Neuronal stem cell (in vitro differentiated cells): ENCODE measurements around the gene PLPPR2.
"Not testable (repeated sequence)": the region's sequence is repeated elsewhere in the genome, so short reads cannot be mapped to it uniquely, and the experiment has no call there.

Experiments
- DNase-seq: peaks from one replicate; pipeline ENCODE4 v3.0.0-alpha.2; 2013; ENCODE audit warnings: low spot score
- H2AFZ ChIP-seq: one replicate; pipeline ENCODE4 v1.6.1; 2013; ENCODE audit warnings: mild to moderate bottlenecking, low read length, inconsistent platforms
- H2AK5ac ChIP-seq: 2 replicates; pipeline ENCODE4 v1.6.1; 2013; ENCODE audit warnings: low read depth, mild to moderate bottlenecking, inconsistent platforms, low read length, moderate library complexity, mixed read lengths
- H2BK120ac ChIP-seq: 2 replicates; pipeline ENCODE4 v1.6.1; 2013; ENCODE audit warnings: low read depth, mild to moderate bottlenecking, inconsistent platforms, low read length, moderate library complexity, mixed read lengths
- H2BK12ac ChIP-seq: one replicate; pipeline ENCODE4 v1.6.1; 2013; ENCODE audit warnings: low read length, inconsistent platforms
- H2BK15ac ChIP-seq: 2 replicates; pipeline ENCODE4 v1.6.1; 2013; ENCODE audit warnings: mild to moderate bottlenecking, low read length, inconsistent platforms, mixed read lengths
- H2BK5ac ChIP-seq: one replicate; pipeline ENCODE4 v1.6.1; 2013; ENCODE audit warnings: inconsistent platforms, mild to moderate bottlenecking, low read length, moderate library complexity
- H3K14ac ChIP-seq: one replicate; pipeline ENCODE4 v1.6.1; 2013; ENCODE audit warnings: low read length, inconsistent platforms
- H3K18ac ChIP-seq: 2 replicates; pipeline ENCODE4 v1.6.1; 2013; ENCODE audit warnings: low read length, inconsistent platforms
- H3K23ac ChIP-seq: 2 replicates; pipeline ENCODE4 v1.6.1; 2013; ENCODE audit warnings: low read depth, mild to moderate bottlenecking, mixed read lengths, low read length, inconsistent platforms; ENCODE audit not compliant: poor library complexity
- H3K27ac ChIP-seq: replicated peaks from 3 replicates; pipeline ENCODE4 v1.5.1; 2013; ENCODE audit warnings: low read length, inconsistent platforms
- H3K27me3 ChIP-seq, 3 experiments: 2 replicates each; pipeline ENCODE4 v1.6.1; 2013; ENCODE audit warnings: low read length in 3 of 3, mild to moderate bottlenecking in 2 of 3, inconsistent platforms in 1 of 3, low read depth in 1 of 3, mixed read lengths in 1 of 3, moderate library complexity in 1 of 3; ENCODE audit not compliant: control insufficient read depth in 3 of 3, insufficient read depth in 3 of 3
- H3K36me3 ChIP-seq, 2 donors: replicated peaks in 1 of 2; 2 replicates each; pipeline ENCODE4 v1.6.1; 2013; ENCODE audit warnings: low read length in 2 of 2; ENCODE audit not compliant: control insufficient read depth in 2 of 2, insufficient read depth in 2 of 2
- H3K4ac ChIP-seq: 2 replicates; pipeline ENCODE4 v1.6.1; 2013; ENCODE audit warnings: inconsistent platforms, mild to moderate bottlenecking, low read length, moderate library complexity
- H3K4me1 ChIP-seq, 2 donors: 1 replicate in 1 of 2; 2 replicates in 1 of 2; pipeline ENCODE4 v1.6.1; 2013; ENCODE audit warnings: low read length in 2 of 2, low read depth in 1 of 2; ENCODE audit not compliant: control insufficient read depth in 2 of 2, insufficient read depth in 1 of 2
- H3K4me2 ChIP-seq: one replicate; pipeline ENCODE4 v1.6.1; 2013; ENCODE audit warnings: mild to moderate bottlenecking, low read length, inconsistent platforms; ENCODE audit not compliant: insufficient read depth, poor library complexity, severe bottlenecking
- H3K4me3 ChIP-seq, 2 donors: 2 replicates each; pipeline ENCODE4 v1.5.1; 2013; ENCODE audit warnings: low read length in 2 of 2, mild to moderate bottlenecking in 2 of 2, inconsistent platforms in 1 of 2, moderate library complexity in 1 of 2
- H3K79me1 ChIP-seq: one replicate; pipeline ENCODE4 v1.6.1; 2013; ENCODE audit warnings: low read depth, mild to moderate bottlenecking, inconsistent platforms, low read length, moderate library complexity
- H3K9ac ChIP-seq: one replicate; pipeline ENCODE4 v1.6.1; 2013; ENCODE audit warnings: mild to moderate bottlenecking, low read depth, low read length, inconsistent platforms; ENCODE audit not compliant: poor library complexity
- H3K9me3 ChIP-seq, 2 donors: replicated peaks in 1 of 2; 2 replicates each; pipeline versions ENCODE3 to v1.6.1; 2013; ENCODE audit warnings: low read length in 2 of 2, mild to moderate bottlenecking in 2 of 2, inconsistent platforms in 1 of 2, low read depth in 1 of 2, mixed read lengths in 1 of 2, moderate library complexity in 1 of 2; ENCODE audit not compliant: control insufficient read depth in 2 of 2, insufficient read depth in 1 of 2
- H4K8ac ChIP-seq: one replicate; pipeline ENCODE4 v1.6.1; 2013; ENCODE audit warnings: low read depth, mild to moderate bottlenecking, inconsistent platforms, low read length, moderate library complexity
- H4K91ac ChIP-seq: one replicate; pipeline ENCODE4 v1.6.1; 2013; ENCODE audit warnings: low read length, low read depth, mild to moderate bottlenecking, inconsistent platforms; ENCODE audit not compliant: poor library complexity
- WGBS, 2 donors: extraction: QIAGEN DNeasy Blood & Tissue Kit; methylation state at CpG; one replicate each; pipeline ENCODE4 v1.1.7; 2013; ENCODE audit warnings: missing lambda C conversion rate in 2 of 2, mixed read lengths in 1 of 2; ENCODE audit not compliant: insufficient read length in 2 of 2, insufficient replicate concordance in 1 of 2; ENCODE audit errors: extremely low coverage in 2 of 2; 5-methylcytosine and 5-hydroxymethylcytosine counted together

PLPPR2 gene

DNA sequence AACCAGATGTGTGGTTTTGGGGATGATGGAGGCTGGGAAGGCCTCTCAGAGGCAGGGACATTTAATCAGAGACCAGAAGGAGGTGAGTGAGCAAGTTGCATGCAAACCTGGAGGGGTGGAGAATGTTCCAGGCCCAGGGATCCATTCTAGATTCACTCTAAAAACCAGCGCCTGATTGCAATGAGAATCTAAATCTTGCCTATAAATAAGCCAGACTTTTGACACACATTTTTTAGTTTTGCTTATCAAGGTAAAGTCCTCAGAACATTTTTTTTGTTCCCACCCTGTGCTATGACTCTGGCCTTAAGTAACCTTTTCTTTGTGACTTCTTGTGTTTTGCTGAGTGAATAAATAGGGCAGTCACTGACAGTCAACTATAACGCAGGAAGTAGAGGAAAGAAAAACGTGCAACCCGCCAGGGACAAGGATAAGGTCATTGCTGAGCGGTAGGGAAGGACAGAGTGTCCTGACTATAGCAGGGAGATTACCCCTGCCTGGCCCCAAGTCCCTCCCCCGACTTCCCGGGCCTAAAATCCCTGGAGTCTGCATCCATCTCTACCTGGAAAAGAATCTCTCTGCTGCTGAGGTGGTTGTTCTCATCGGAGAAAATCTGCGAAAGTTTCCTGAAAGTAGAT, 49.5 kb downstream of the PLPPR2 start:
- WGBS, 2 donors: no CpG with 5 or more reads among the region's 9 CpGs
- Histone ChIP-seq H2BK15ac (no peak overlapping the region), H3K27ac (no peak overlapping the region), H3K4me1 (peaks cover 2 to 8% of the 10 kb centered on the region in 2 donors), H3K23ac (no peak overlapping the region), H2AFZ (peak overlapping the region; percentile 62), H4K8ac (no peak overlapping the region), H3K4me3 (no peak overlapping the region), H2BK5ac (no peak overlapping the region), H3K14ac (no peak overlapping the region), H2BK120ac (no peak overlapping the region), H3K9ac (no peak overlapping the region), H3K79me1 (no peaks in the 10 kb centered on the region), H2BK12ac (no peak overlapping the region), H4K91ac (no peak overlapping the region), H3K18ac (no peak overlapping the region), H3K4me2 (no peak overlapping the region), H3K9me3 (no peaks in the 10 kb centered on the region), H3K4ac (no peak overlapping the region), H2AK5ac (peak overlapping the region; percentile 13), H3K27me3 (peaks cover 0 to 12% (median 5%) of the 10 kb centered on the region in 3 experiments), H3K36me3 (no peaks in the 10 kb centered on the region)
- no peak for DNase-seq

DNA sequence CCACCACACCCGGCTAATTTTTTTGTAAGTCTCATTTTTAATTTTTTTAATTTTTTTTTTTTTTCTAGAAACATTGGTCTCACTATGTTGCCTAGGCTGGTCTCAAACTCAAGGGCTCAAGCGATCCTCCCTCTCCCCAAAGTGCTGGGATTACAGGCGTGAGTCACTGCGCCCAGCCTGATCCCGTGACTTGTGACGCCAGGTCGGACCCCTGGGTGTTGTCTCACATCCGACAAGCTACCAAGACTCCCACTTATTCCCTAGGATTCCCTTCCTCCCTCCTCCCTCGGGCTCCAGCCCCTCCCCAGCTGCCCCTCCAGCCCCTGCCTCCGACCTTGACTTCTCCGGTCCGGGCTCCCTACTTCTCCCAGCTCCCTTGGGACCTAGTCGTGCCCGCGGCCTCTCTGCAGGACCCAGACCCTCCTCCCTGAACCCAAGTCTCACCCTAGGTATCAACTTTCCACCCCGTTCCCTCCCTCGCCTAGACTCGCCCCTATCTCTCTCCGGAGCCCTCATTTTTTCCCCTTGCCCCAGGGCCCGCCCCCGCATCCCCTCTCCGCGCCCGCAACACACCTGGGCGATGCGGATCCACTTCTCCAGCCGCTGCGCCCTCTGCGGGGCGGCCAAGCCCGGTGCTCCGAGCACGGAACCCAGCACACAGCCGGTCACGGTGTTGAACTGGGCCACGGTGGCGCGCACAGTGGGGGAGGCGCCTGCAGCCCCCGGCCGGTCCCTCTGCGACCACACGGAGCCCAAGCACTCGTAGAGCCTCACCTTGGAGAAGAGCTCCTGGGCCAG, 50.8 kb downstream of the PLPPR2 start:
- WGBS, 2 donors: no CpG with 5 or more reads among the region's 44 CpGs
- H3K4ac ChIP-seq: no peak overlapping the region
- no peaks in the 10 kb centered on the region for H3K36me3 ChIP-seq
- no peak overlapping the region for H3K9ac ChIP-seq
- H3K4me1 ChIP-seq: peaks cover 2 to 8% of the 10 kb centered on the region in 2 donors
- no peak overlapping the region for H2BK5ac ChIP-seq
- H3K18ac ChIP-seq: peak overlapping the region; percentile 67
- no peak overlapping the region for H2BK120ac ChIP-seq
- peak overlapping the region; percentile 19 for H3K4me2 ChIP-seq
- no peaks in the 10 kb centered on the region for H3K9me3 ChIP-seq
- H2BK15ac ChIP-seq: no peak overlapping the region
- no peak overlapping the region for H3K4me3 ChIP-seq
- no peak overlapping the region for H4K91ac ChIP-seq
- H3K23ac ChIP-seq: no peak overlapping the region
- DNase-seq: no peak
- H2AK5ac ChIP-seq: peak overlapping the region; percentile 19
- H3K14ac ChIP-seq: no peak overlapping the region
- no peak overlapping the region for H4K8ac ChIP-seq
- H3K27ac ChIP-seq: no peak overlapping the region
- no peaks in the 10 kb centered on the region for H3K79me1 ChIP-seq
- H3K27me3 ChIP-seq: peaks cover 0 to 12% (median 5%) of the 10 kb centered on the region in 3 experiments
- no peak overlapping the region for H2BK12ac ChIP-seq
- H2AFZ ChIP-seq: peak overlapping the region; percentile 66

DNA sequence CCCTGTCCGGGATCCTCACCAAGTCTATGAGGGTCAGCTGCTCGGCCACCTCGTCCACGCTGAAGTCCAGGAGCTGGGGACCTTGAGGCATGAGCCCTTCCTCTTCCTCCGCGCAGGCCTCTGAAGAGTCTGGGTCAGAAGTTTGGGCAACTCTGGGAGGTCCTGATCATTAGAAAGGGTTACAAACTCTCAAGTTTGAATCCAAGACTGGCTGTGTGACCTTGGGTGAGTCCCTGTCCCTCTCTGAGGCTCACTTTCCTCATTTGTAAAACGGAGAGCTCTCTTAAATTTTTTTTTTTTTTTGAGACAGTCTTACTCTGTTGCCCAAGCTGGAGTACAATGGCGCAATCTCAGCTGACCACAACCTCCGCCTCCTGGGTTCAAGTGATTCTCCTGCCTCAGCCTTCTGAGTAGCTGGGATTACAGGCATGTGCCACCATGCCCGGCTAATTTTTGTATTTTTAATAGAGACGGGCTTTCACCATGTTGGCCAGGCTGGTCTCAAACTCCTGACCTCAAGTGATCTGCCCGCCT, 51.5 kb downstream of the PLPPR2 start:
- H2BK120ac ChIP-seq: not testable (repeated sequence)

DNA sequence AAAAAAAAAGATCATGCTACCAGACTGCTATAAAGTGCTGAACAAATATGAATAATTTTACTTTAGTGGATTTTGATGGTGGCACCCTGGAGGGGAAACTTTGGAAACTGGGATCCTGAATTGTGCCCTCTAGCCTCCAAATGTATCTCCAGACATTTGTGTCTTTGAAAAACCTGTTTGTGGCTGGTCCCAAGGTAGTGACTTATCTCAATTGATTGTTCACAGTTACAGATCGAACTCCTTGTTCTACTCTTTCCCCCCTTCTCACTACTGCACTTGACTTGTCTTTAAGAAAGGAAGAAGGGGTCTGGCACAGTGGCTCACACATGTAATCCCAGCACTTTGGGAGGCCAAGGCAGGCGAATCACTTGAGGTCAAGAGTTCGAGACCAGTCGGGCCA, 53.4 kb downstream of the PLPPR2 start:
- no peak overlapping the region for H4K91ac ChIP-seq
- peaks cover 0 to 12% (median 5%) of the 10 kb centered on the region in 3 experiments for H3K27me3 ChIP-seq
- no peak overlapping the region for H3K27ac ChIP-seq
- H2AFZ ChIP-seq: no peak overlapping the region
- no peak overlapping the region for H3K23ac ChIP-seq
- H2BK12ac ChIP-seq: no peak overlapping the region
- H3K79me1 ChIP-seq: no peaks in the 10 kb centered on the region
- no peak overlapping the region for H3K4me2 ChIP-seq
- H2BK5ac ChIP-seq: no peak overlapping the region
- H3K18ac ChIP-seq: no peak overlapping the region
- no peak overlapping the region for H3K4ac ChIP-seq
- H3K9me3 ChIP-seq: no peaks in the 10 kb centered on the region
- H2BK120ac ChIP-seq: no peak overlapping the region
- WGBS, 2 donors: no CpG with 5 or more reads among the region's 4 CpGs
- no peak for DNase-seq
- H3K36me3 ChIP-seq: no peaks in the 10 kb centered on the region
- no peak overlapping the region for H2BK15ac ChIP-seq
- no peak overlapping the region for H3K4me3 ChIP-seq
- H2AK5ac ChIP-seq: no peak overlapping the region
- no peak overlapping the region for H4K8ac ChIP-seq
- H3K4me1 ChIP-seq: peaks cover 2 to 8% of the 10 kb centered on the region in 2 donors
- H3K14ac ChIP-seq: no peak overlapping the region
- no peak overlapping the region for H3K9ac ChIP-seq

More for the DNA sequence above, 51.5 kb downstream of the PLPPR2 start:
- H3K4me2 ChIP-seq, H3K4me3 ChIP-seq, H3K23ac ChIP-seq, H2AK5ac ChIP-seq, H3K9ac ChIP-seq, H3K4ac ChIP-seq, H3K27ac ChIP-seq, H3K18ac ChIP-seq, H2BK5ac ChIP-seq, H4K91ac ChIP-seq, H3K36me3 ChIP-seq, H4K8ac ChIP-seq, H3K9me3 ChIP-seq, H2BK12ac ChIP-seq, H3K79me1 ChIP-seq, H3K14ac ChIP-seq, H3K4me1 ChIP-seq, DNase-seq, H2BK15ac ChIP-seq: not testable (repeated sequence)
- Histone ChIP-seq H2AFZ (peak overlapping the region; percentile 66), H3K27me3 (peaks cover 0 to 12% (median 5%) of the 10 kb centered on the region in 3 experiments)
- no CpG with 5 or more reads among the region's 12 CpGs for WGBS, 2 donors
